Measurements from ENCODE around the gene NR3C2. TPM values are rescaled to one million over a fixed set of nuclear protein-coding genes. Genes with fewer than 3 reads are reported as not detected.

Gene NR3C2
- total and polyA plus RNA-seq, 2 of the 4 experiments (the other 2 are of a cell fraction): 1.1 to 2.3 TPM

GRCh38 chr4:148229798-148230197 lies 212.4 kb downstream of the NR3C2 start:
- no peak overlapping the region for H4K8ac ChIP-seq (ENCODE audit: low read depth in 2 of 2, low read length in 2 of 2)
- ATAC-seq (ENCODE audit: low read depth) (no peak), DNase-seq (no peak)
- H3K18ac ChIP-seq (ENCODE audit: low read depth, low read length): no peak overlapping the region
- H3K23ac ChIP-seq (ENCODE audit: low read depth, low read length): no peak overlapping the region
- no peak overlapping the region for H3K56ac ChIP-seq (ENCODE audit: extremely low read depth, insufficient read depth, low read length)
- H3K27ac ChIP-seq (ENCODE audit: insufficient read depth, low read length): no peak overlapping the region
- ChIA-PET POLR2A (ENCODE audit: unreplicated experiment) (no interaction called here), CTCF (no interaction called here)
- no peak overlapping the region for H3K14ac ChIP-seq (replicated peaks; ENCODE audit: low read depth, low read length)
- no peak overlapping the region for H2AK9ac ChIP-seq (replicated peaks; ENCODE audit: low read depth, low read length, poor library complexity)
- no peak overlapping the region for H2AK5ac ChIP-seq (ENCODE audit: low read depth, low read length)
- H4K5ac ChIP-seq (ENCODE audit: low read depth, low read length): no peak overlapping the region
- in situ Hi-C loops (cut with MboI; ENCODE audit: low sequenced_read_pairs) (no loop called here), dilution Hi-C loops (cut with HindIII; ENCODE audit: low sequenced_read_pairs, unreplicated experiment) (no loop called here), intact Hi-C loops (cut with micrococcal nuclease) (no loop called here)
- H3K4me1 ChIP-seq (ENCODE audit: control insufficient read depth, insufficient read depth, low read length): no peaks in the 10 kb centered on the region
- no TSS peak for BruUV-seq (replicated peaks)
- H2BK120ac ChIP-seq (ENCODE audit: low read depth, low read length): no peak overlapping the region
- no peak overlapping the region for H2BK5ac ChIP-seq (ENCODE audit: low read depth, low read length, poor library complexity, severe bottlenecking)
- WGBS, 2 experiments (ENCODE audit: extremely low coverage in 2 of 2, insufficient read length in 1 of 2): 71% methylated on average over 1 of the region's 1 CpG; no CpG with 5 or more reads in 1 of the 2 experiments
- H3K9me3 ChIP-seq (ENCODE audit: control insufficient read depth, insufficient read depth, low read length): no peaks in the 10 kb centered on the region
- no peak overlapping the region for H2BK20ac ChIP-seq (ENCODE audit: low read depth, low read length)
- H3K4me3 ChIP-seq (ENCODE audit: insufficient read depth, low read depth, low read length): no peak overlapping the region
- H3K9me1 ChIP-seq (ENCODE audit: insufficient read depth, low read length): no peaks in the 10 kb centered on the region
- no peaks in the 10 kb centered on the region for H3K27me3 ChIP-seq (ENCODE audit: control insufficient read depth, insufficient read depth, low read length)
- H3K79me1 ChIP-seq (ENCODE audit: low read depth in 1 of 2, low read length in 2 of 2): no peaks in the 10 kb centered on the region
- no peak overlapping the region for H2BK15ac ChIP-seq (ENCODE audit: low read depth, low read length)
- H3K4ac ChIP-seq (ENCODE audit: low read depth, low read length): no peak overlapping the region
- TF ChIP-seq MAFK (IDR thresholded peaks at IDR 0.05; ENCODE audit: low read depth, low read length): no peak
- no peak for TF ChIP-seq POLR2A (IDR thresholded peaks at IDR 0.05; ENCODE audit: low read depth, low read length)
- TF ChIP-seq ELK1 (IDR thresholded peaks at IDR 0.05; ENCODE audit: borderline replicate concordance, low read depth, low read length): no peak
- no peak for TF ChIP-seq CTCF (conservative IDR thresholded peaks at IDR 0.05; ENCODE audit: low read depth, low read length)
- no peak for TF ChIP-seq MAZ (IDR thresholded peaks at IDR 0.05; ENCODE audit: borderline replicate concordance, low read depth, low read length)
- no peak overlapping the region for H2AFZ ChIP-seq (replicated peaks; ENCODE audit: low read length, poor library complexity)
- H3K4me2 ChIP-seq (ENCODE audit: low read depth, low read length): no peak overlapping the region
- no peak overlapping the region for H3K9ac ChIP-seq (ENCODE audit: low read depth, low read length)
- no peaks in the 10 kb centered on the region for H4K20me1 ChIP-seq (ENCODE audit: insufficient read depth, low read length)
- no peak overlapping the region for H4K91ac ChIP-seq (ENCODE audit: insufficient read depth, low read depth, low read length)
- H3K36me3 ChIP-seq (ENCODE audit: control insufficient read depth, insufficient read depth, low read length): no peaks in the 10 kb centered on the region

Data from IMR-90 (cell line).